NCI-H1092 treated with DMSO at 0.1 percent for 48 hours (cell line): ENCODE data around the gene RHOT2.

ENCODE experiments used
- DNase-seq: peaks from one replicate; lab custom pipeline; 2025; lab: John Stamatoyannopoulos, UW

RHOT2 gene

GRCh38 chr16:670485-671352 is 2.8 kb downstream of the RHOT2 start:
- no peak for DNase-seq

- no peak for DNase-seq
Observed at GRCh38 chr16:671353-672131, 3.6 kb downstream of the RHOT2 start.

- no peak for DNase-seq
Observed at GRCh38 chr16:672371-672770, 4.4 kb downstream of the RHOT2 start.

GRCh38 chr16:672851-673250 is 4.9 kb downstream of the RHOT2 start:
- no peak for DNase-seq

GRCh38 chr16:673399-673991 is 5.6 kb downstream of the RHOT2 start:
- DNase-seq, result no peak

- no peak for DNase-seq
Observed at GRCh38 chr16:674214-674881, 6.4 kb downstream of the RHOT2 start.

GRCh38 chr16:674968-675883 is 7.3 kb downstream of the RHOT2 start, which contains the start of gene RHBDL1:
RHBDL1 (plus strand) TSS chr16:675671; CDS start chr16:675791, 120 bp downstream.
- DNase-seq, result no peak

GRCh38 chr16:675884-676564 is 8.1 kb downstream of the RHOT2 start:
- DNase-seq, result no peak

- DNase-seq, result no peak
Observed at GRCh38 chr16:676565-676902, 8.6 kb downstream of the RHOT2 start.

GRCh38 chr16:676913-677312 is 9.0 kb downstream of the RHOT2 start:
- no peak for DNase-seq

- no peak for DNase-seq
Observed at GRCh38 chr16:677316-678190, 9.6 kb downstream of the RHOT2 start.

- no peak for DNase-seq
Observed at GRCh38 chr16:678209-678857, 10.4 kb downstream of the RHOT2 start.

GRCh38 chr16:678858-679813 is 11.2 kb downstream of the RHOT2 start:
- DNase-seq, result peak; percentile 77

GRCh38 chr16:679814-680624 is 12.1 kb downstream of the RHOT2 start, which contains the start of gene STUB1:
STUB1 (plus strand) TSS chr16:680410; CDS start chr16:680526, 116 bp downstream.
- peak; percentile 88 for DNase-seq

GRCh38 chr16:680625-680945 is 12.7 kb downstream of the RHOT2 start:
- no peak for DNase-seq

- DNase-seq, result no peak
Observed at GRCh38 chr16:680967-681745, 13.2 kb downstream of the RHOT2 start.
